ENCODE data around the gene FRMPD2.

Gene FRMPD2

DNA sequence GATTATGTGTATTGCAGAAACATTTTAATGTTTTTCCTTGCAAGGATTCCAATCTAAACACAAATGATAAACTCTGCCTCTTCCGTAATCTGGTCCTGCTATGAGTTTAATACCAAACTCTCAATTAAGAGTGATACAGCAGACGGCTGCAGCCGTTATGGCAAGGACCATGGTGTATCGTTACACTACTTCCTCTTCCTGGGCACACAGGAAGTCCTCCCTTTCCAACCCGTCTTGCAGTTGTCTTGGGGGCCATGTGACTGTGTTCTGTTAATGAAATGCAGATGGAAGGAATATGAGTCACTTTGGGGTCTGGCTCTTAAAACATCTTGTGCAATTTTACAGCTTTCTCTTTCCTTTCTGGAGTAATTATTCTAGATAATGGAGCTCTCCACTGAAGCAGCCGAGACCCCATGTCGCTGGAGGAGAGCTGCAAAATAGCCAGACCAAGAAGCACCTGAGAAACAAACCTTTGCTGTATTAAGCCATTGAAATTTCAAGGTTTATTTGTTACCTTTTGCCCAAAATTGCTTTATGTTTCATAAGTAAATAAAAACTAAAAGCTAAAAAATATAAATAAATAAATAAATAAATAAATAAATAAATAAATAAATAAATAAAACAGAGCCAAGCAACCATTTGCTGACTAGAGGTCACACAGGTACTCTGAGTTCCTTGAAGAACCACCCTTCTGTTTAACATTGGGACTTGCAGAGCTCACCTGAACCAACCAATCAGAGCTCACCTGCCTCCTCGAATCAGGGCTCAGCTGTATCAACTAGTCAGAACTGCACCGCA lies 74.7 kb downstream of the FRMPD2 start:
- TF ChIP-seq GATA2 (IDR thresholded peaks at IDR 0.05; ENCODE audit: low read depth, low read length) (no peak), GATA3 (IDR thresholded peaks at IDR 0.05; ENCODE audit: low read depth, low read length) (no peak)

- TF ChIP-seq GATA2 (IDR thresholded peaks at IDR 0.05; ENCODE audit: low read depth, low read length) (no peak), GATA3 (IDR thresholded peaks at IDR 0.05; ENCODE audit: low read depth, low read length) (no peak)
Observed at GRCh38 chr10:48197236-48197899, 77.1 kb downstream of the FRMPD2 start.

GRCh38 chr10:48195803-48196202 lies 78.7 kb downstream of the FRMPD2 start:
- no peak for TF ChIP-seq GATA2 (IDR thresholded peaks at IDR 0.05; ENCODE audit: low read depth, low read length)
- TF ChIP-seq GATA3 (IDR thresholded peaks at IDR 0.05; ENCODE audit: low read depth, low read length) = no peak

- TF ChIP-seq GATA2 (IDR thresholded peaks at IDR 0.05; ENCODE audit: low read depth, low read length) = no peak
- no peak for TF ChIP-seq GATA3 (IDR thresholded peaks at IDR 0.05; ENCODE audit: low read depth, low read length)
Observed at GRCh38 chr10:48194830-48195229, 79.7 kb downstream of the FRMPD2 start.

- TF ChIP-seq GATA3 (IDR thresholded peaks at IDR 0.05; ENCODE audit: low read depth, low read length) = no peak
- no peak for TF ChIP-seq GATA2 (IDR thresholded peaks at IDR 0.05; ENCODE audit: low read depth, low read length)
Observed at GRCh38 chr10:48193556-48193955, 80.9 kb downstream of the FRMPD2 start.

GRCh38 chr10:48192881-48193450 lies 81.5 kb downstream of the FRMPD2 start:
- no peak for TF ChIP-seq GATA3 (IDR thresholded peaks at IDR 0.05; ENCODE audit: low read depth, low read length)
- no peak for TF ChIP-seq GATA2 (IDR thresholded peaks at IDR 0.05; ENCODE audit: low read depth, low read length)

DNA sequence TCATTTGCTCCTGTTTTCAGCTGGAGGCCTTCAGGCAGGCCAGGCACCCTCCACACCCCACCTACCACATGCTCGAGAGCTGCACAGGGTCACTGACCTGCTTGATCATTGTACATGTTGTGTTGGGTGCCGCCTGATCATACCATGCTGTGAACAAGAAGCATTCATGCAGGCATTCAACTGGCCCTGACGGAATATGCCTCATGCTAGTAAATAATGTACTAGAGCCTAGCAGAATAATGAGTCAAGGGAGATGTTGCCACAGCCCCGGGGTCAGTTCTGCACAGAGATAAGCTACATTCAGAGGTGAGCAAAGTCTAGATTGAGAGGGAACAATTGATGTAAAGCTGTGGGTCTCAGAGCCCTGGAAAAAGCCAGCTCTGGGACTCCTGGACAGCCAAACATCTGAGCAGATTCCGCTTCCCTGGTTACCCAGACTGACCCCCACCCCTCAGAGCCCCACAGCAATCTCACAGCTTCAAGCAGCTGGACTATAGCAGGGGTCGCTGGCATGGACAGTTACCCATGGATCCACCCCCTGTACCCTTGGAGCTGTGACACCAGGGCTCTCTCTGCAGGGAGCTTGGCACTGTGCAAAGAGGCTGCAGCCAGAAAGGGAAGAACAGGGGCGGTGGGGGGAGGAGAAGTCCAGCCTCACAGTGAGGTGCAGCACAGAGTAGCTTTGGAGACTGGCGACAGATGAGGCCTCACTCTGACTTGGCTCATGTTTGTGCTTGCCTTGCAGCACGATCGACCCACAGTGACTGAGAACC lies 86.6 kb downstream of the FRMPD2 start:
- TF ChIP-seq GATA2 (IDR thresholded peaks at IDR 0.05; ENCODE audit: low read depth, low read length) (no peak), GATA3 (IDR thresholded peaks at IDR 0.05; ENCODE audit: low read depth, low read length) (no peak)

DNA sequence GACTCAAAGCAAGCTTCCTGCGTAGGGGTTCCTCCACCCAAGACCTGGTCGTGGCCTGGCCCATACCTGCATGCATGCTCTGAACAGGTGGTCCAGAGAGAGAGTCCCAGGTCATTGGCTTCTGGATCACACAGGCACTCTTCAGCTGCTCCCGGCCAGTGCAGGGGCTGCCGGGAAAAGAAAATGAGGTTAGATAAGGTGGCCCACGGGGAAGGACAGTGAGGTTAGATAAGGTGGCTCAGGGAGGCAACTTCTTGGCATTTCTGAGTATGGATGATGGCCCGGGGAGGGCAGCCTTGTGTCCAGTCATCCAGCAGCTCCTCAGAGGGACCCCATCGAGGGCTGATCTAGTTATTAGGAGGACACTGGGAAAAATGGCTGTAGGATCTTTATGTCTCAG lies 87.4 kb downstream of the FRMPD2 start:
- TF ChIP-seq GATA3 (IDR thresholded peaks at IDR 0.05; ENCODE audit: low read depth, low read length) (no peak), GATA2 (IDR thresholded peaks at IDR 0.05; ENCODE audit: low read depth, low read length) (no peak)

DNA sequence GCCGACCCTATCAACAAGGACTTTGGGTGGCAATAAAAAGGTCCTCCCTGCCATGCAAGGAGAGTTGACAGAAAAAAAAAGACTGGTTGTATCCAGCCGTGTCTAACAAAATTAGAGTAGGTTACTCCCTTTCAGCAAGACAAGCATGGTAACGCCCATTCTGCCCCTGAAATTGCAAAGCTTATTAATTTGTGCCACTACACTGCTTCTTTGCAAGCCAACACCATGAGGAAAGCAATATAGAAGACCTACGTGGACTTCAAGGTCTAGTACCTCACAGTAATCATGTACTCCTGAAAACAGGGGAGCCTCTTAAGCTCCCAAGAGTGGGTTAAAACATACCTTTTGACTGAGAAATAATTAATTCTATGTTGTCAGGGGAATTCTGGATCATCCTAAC lies 90.3 kb downstream of the FRMPD2 start:
- TF ChIP-seq GATA2 (IDR thresholded peaks at IDR 0.05; ENCODE audit: low read depth, low read length) (no peak), GATA3 (IDR thresholded peaks at IDR 0.05; ENCODE audit: low read depth, low read length) (no peak)
